ENCODE measurements around the gene C16orf96.

- TF ChIP-seq, protein P1, sequence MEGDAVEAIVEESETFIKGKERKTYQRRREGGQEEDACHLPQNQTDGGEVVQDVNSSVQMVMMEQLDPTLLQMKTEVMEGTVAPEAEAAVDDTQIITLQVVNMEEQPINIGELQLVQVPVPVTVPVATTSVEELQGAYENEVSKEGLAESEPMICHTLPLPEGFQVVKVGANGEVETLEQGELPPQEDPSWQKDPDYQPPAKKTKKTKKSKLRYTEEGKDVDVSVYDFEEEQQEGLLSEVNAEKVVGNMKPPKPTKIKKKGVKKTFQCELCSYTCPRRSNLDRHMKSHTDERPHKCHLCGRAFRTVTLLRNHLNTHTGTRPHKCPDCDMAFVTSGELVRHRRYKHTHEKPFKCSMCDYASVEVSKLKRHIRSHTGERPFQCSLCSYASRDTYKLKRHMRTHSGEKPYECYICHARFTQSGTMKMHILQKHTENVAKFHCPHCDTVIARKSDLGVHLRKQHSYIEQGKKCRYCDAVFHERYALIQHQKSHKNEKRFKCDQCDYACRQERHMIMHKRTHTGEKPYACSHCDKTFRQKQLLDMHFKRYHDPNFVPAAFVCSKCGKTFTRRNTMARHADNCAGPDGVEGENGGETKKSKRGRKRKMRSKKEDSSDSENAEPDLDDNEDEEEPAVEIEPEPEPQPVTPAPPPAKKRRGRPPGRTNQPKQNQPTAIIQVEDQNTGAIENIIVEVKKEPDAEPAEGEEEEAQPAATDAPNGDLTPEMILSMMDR (IDR thresholded peaks at IDR 0.05) = no peak
- TF ChIP-seq POLR2A (IDR thresholded peaks at IDR 0.05) = no peak
Observed at GRCh38 chr16:4533490-4533889, 22.6 kb upstream of the C16orf96 start.
